ENCODE measurements around the gene DCLK1.

Gene DCLK1

DNA sequence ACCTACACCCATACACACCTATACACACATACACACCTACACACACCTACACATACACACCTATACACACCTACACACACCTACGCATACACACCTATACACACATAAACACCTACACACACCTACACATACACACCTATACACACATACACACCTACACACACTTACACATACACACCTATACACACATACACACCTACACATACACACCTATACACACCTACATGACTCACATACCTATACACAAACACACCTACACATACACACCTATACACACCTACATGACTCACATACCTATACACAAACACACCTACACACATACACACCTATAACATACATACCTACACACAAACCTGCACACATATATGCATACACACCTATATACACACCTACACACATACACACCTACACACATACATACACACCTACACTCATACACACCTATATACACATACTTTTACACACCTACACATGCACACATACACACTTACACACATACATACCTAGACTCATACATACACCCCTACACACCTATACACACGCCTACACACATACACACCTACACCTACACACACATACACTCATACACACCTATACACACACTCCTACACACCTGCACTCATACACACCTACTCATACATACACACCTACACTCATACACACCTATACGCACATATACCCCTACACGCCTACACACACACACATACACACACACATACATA lies 368.0 kb downstream of the DCLK1 start:
- TF ChIP-seq, protein P1, sequence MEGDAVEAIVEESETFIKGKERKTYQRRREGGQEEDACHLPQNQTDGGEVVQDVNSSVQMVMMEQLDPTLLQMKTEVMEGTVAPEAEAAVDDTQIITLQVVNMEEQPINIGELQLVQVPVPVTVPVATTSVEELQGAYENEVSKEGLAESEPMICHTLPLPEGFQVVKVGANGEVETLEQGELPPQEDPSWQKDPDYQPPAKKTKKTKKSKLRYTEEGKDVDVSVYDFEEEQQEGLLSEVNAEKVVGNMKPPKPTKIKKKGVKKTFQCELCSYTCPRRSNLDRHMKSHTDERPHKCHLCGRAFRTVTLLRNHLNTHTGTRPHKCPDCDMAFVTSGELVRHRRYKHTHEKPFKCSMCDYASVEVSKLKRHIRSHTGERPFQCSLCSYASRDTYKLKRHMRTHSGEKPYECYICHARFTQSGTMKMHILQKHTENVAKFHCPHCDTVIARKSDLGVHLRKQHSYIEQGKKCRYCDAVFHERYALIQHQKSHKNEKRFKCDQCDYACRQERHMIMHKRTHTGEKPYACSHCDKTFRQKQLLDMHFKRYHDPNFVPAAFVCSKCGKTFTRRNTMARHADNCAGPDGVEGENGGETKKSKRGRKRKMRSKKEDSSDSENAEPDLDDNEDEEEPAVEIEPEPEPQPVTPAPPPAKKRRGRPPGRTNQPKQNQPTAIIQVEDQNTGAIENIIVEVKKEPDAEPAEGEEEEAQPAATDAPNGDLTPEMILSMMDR (IDR thresholded peaks at IDR 0.05; ENCODE audit: borderline replicate concordance, insufficient read depth, low read depth, low read length), result no peak
- no peak overlapping the region for H3K4me3 ChIP-seq (ENCODE audit: low read depth, low read length)

DNA sequence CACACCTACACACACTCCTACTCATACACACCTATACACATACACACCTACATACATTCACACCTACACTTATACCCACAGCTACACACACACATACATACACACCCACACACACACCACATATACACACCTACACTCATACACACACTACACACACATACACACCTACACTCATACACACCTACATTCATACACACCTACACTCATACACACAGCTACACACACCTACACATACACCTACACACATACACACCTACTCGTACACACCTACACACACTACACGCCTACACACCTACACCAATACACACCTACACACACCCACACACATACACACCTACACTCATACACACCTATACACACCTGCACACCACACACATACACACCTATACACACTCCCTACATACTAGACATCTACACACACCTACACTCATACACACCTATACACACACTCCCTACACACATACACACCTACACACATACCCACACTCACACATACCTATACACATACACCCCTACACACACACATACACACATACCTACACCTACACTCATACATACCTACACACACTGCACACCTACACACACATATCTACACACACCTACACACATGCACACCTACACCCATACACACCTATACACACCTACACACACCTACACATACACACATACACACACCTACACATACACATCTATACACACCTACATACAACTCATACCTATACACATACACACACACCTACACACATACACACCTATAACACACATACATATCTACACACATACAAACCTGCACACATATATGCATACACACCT lies 369.5 kb downstream of the DCLK1 start:
- no peak overlapping the region for H3K4me3 ChIP-seq (ENCODE audit: low read depth, low read length)
- TF ChIP-seq, protein P1 (IDR thresholded peaks at IDR 0.05; ENCODE audit: borderline replicate concordance, insufficient read depth, low read depth, low read length), result no peak

DNA sequence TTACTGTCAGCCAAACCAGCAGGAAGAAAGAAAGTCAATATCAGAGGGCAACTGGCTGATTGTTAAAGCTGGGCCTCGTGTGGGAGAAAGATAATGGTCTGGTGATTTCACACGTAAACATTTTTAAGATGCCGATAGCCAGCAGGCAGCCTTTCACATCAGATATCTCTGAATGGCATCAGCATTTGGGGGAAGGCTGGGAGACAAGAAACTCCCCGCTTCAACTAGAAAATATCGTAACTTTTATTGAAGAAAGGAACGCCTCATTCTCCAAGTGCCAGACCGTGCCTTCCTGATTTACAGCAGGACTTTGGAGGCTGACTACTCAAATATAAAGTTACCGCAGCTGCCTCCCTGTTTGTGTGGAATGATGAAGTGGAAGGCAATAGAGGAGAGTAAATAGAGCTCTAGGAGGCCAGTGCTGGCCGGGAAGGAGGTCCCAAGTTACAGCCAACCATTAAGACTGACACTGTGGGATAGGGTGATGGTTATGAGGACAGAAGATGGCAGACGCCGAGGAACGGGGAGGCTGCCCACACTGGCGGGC lies 370.4 kb downstream of the DCLK1 start:
- H3K4me3 ChIP-seq (ENCODE audit: low read depth, low read length), result no peak overlapping the region
- TF ChIP-seq, protein P1 (IDR thresholded peaks at IDR 0.05; ENCODE audit: borderline replicate concordance, insufficient read depth, low read depth, low read length), result no peak

DNA sequence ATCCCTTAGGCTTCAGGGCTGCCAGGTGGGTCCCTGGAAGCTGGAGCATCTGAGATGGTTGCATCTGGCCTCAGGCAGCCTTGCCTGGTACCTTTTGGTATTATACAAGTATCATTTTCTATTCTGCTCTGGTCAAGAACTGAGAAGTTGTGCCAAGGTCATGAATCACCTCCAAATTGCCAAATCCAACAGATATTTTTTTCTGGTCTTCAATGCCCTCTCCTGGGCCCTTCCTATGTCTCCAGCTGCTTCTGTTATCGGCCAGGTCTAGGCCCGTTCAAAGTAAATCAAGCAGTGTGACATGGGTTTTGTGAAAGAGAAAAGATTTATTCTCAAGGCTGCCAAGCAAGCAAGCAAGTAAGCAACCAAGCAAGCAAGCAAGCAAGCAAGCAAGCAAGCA lies 383.6 kb downstream of the DCLK1 start:
- TF ChIP-seq, protein P1 (IDR thresholded peaks at IDR 0.05; ENCODE audit: borderline replicate concordance, insufficient read depth, low read depth, low read length), result no peak
- H3K4me3 ChIP-seq (ENCODE audit: low read depth, low read length), result no peak overlapping the region

DNA sequence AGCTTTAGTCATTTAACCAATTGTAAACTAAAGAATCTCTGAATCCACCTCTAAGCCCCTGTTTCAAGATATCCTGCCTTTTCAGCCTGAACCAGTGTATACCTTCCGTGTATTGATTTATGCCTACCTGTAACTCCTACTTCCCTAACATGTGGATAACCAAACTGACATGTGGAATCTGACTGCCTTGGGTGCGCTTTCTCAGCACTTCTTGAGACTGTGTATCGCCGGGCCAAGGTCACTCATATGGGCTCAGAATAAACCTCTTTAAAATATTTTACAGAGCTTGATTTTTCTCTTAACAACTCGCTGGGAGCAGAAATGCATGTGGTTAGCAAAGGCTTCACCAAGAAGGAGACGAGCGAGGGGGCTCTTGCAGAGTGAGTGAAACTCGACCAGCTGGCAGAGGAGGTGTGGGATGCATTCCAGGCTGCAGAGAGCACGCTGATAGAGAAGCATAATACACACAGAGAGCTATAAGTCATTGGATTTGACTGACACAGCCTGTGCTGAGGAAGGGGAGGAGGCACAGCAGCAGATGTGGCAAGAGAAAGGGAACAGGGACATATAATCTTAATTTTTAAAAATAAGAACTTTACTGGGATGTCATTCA lies 386.5 kb downstream of the DCLK1 start:
- TF ChIP-seq, protein P1 (IDR thresholded peaks at IDR 0.05; ENCODE audit: borderline replicate concordance, insufficient read depth, low read depth, low read length), result no peak
- no peak overlapping the region for H3K4me3 ChIP-seq (ENCODE audit: low read depth, low read length)

DNA sequence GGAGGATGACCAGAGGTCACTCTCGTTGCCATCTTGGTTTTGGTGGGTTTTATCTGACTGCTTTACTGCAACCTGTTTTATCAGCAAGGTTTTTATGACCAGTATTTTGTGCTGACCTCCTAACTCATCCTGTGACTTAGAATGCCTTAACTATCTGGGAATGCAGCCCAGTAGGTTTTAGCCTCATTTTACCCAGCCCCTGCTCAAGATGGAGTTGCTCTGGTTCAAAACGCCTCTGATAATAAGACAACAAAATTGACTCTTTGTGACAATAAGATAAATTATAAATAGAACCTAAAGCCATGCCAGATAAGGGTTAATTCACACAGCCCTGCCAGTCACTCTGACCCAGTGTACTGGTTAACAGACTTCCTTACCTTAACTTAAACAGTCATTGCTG lies 387.0 kb downstream of the DCLK1 start:
- no peak overlapping the region for H3K4me3 ChIP-seq (ENCODE audit: low read depth, low read length)
- TF ChIP-seq, protein P1 (IDR thresholded peaks at IDR 0.05; ENCODE audit: borderline replicate concordance, insufficient read depth, low read depth, low read length), result no peak
